HepG2 (cell line): ENCODE data around the gene IFIH1. TPM values are rescaled to one million over a fixed set of nuclear protein-coding genes. Genes with fewer than 3 reads are reported as not detected.
A peak's percentile ranks its signal among the peaks of the same experiment; 100 is the strongest.

ENCODE experiments used
- ATAC-seq: fragments of 200-7000 bp; cut with Tn5 transposase; 3 replicates; pipeline ENCODE4 v1.9.1; 2020; ENCODE audit warnings: mild to moderate bottlenecking, moderate library complexity
- BruUV-seq: library from RNA; stranded (reverse); fragments of 400-500 nt; replicated peaks from 2 replicates; lab custom pipeline; 2021; lab: Mats Ljungman, UMichigan
- CTCF ChIA-PET: fragments of 300-600 bp; formaldehyde crosslinking; extraction: SDS; loops from one replicate; lab custom pipeline; 2021; ENCODE audit warnings: low total read pairs, inconsistent platforms, low intra/inter-chr PET ratio; lab: Yijun Ruan, JAX
- POLR2A ChIA-PET: fragments of 350-600 bp; sonication (Branson Sonifier 250); formaldehyde crosslinking; loops from one replicate; lab custom pipeline; 2020; ENCODE audit warnings: antibody characterized with exemption, inconsistent platforms; lab: Yijun Ruan, JAX
- DNase-seq: peaks from one replicate; pipeline ENCODE4 v3.0.0-alpha.2; 2015; ENCODE audit warnings: low spot score
- FAIRE-seq: peaks from 3 replicates; lab custom pipeline; 2011; peaks lifted over from hg19 to GRCh38; lab: Jason Lieb, UNC
- H2AFZ ChIP-seq: one replicate; pipeline ENCODE4 v1.6.1; 2011; ENCODE audit warnings: low read length, inconsistent platforms
- H3K27ac ChIP-seq: fragments of 300-600 bp; 3 replicates; pipeline ENCODE4 v1.8.0; 2011; ENCODE audit warnings: mixed run types, mild to moderate bottlenecking, mixed read lengths, low read length, inconsistent platforms; ENCODE audit not compliant: insufficient read depth; ENCODE audit errors: extremely low read length
- H3K27me3 ChIP-seq, 2 experiments: fragments of 200-600 bp in 1 of 2; 2 replicates in 1 of 2; 3 replicates in 1 of 2; pipeline versions ENCODE4 v1.6.0 to v1.8.0; 2011; ENCODE audit warnings: low read length in 2 of 2, mild to moderate bottlenecking in 2 of 2, moderate library complexity in 2 of 2, inconsistent platforms in 1 of 2; ENCODE audit not compliant: insufficient read depth in 2 of 2, control insufficient read depth in 1 of 2
- H3K36me3 ChIP-seq, 2 experiments: fragments of 200-600 bp in 1 of 2; replicated peaks in 1 of 2; 2 replicates in 1 of 2; 3 replicates in 1 of 2; pipeline versions ENCODE4 v1.5.1 to v1.8.0; 2011; ENCODE audit warnings: low read length in 2 of 2, inconsistent platforms in 1 of 2; ENCODE audit not compliant: insufficient read depth in 2 of 2, control insufficient read depth in 1 of 2
- H3K4me1 ChIP-seq: 2 replicates; pipeline ENCODE4 v1.5.1; 2012; ENCODE audit warnings: low read length, inconsistent platforms; ENCODE audit not compliant: insufficient read depth
- H3K4me2 ChIP-seq: 2 replicates; pipeline ENCODE4 v1.6.0; 2011; ENCODE audit warnings: low read depth, low read length, inconsistent platforms
- H3K4me3 ChIP-seq, 3 experiments: fragments of 200-600 bp in 1 of 3; sonication (generic), shearing (Covaris generic) in 1 of 3; replicated peaks in 1 of 3; 2 replicates each; pipeline ENCODE4 v1.5.1; 2011 to 2016; ENCODE audit warnings: low read length in 3 of 3, inconsistent platforms in 2 of 3, low read depth in 2 of 3, mild to moderate bottlenecking in 2 of 3, control low read depth in 1 of 3, mixed read lengths in 1 of 3; ENCODE audit not compliant: insufficient read depth in 1 of 3
- H3K79me2 ChIP-seq: one replicate; pipeline ENCODE4 v1.6.1; 2011; ENCODE audit warnings: low read length, inconsistent platforms; ENCODE audit not compliant: insufficient read depth
- H3K9ac ChIP-seq: 2 replicates; pipeline ENCODE4 v1.6.0; 2011; ENCODE audit warnings: mild to moderate bottlenecking, low read depth, low read length, inconsistent platforms; ENCODE audit not compliant: insufficient read depth
- H3K9me3 ChIP-seq: 2 replicates; pipeline ENCODE4 v1.5.1; 2012; ENCODE audit warnings: mild to moderate bottlenecking, low read length
- H4K20me1 ChIP-seq: 2 replicates; pipeline ENCODE4 v1.6.0; 2011; ENCODE audit warnings: inconsistent platforms, mild to moderate bottlenecking, low read length, moderate library complexity; ENCODE audit not compliant: insufficient read depth
- DNMT1 ChIP-seq: sonication (generic); formaldehyde crosslinking; IDR thresholded peaks from 2 replicates; pipeline ENCODE4 v1.5.1; 2020; ENCODE audit warnings: mild to moderate bottlenecking, missing genetic modification reagents
- E2F5 ChIP-seq: sonication (generic); formaldehyde crosslinking; conservative IDR thresholded peaks from 2 replicates; pipeline ENCODE4 v1.4.0; 2020; ENCODE audit warnings: missing genetic modification reagents
- EEA1 ChIP-seq: sonication (generic); formaldehyde crosslinking; IDR thresholded peaks from 2 replicates; pipeline ENCODE4 v1.5.1; 2020; ENCODE audit warnings: mild to moderate bottlenecking, missing genetic modification reagents, borderline replicate concordance
- HNF1A ChIP-seq, 2 experiments: sonication (generic) in 1 of 2; formaldehyde crosslinking in 1 of 2; IDR thresholded peaks; 2 replicates each; pipeline versions ENCODE4 v1.4.0 to v1.6.1; 2016 to 2020; ENCODE audit warnings: borderline replicate concordance in 1 of 2, low read depth in 1 of 2, mild to moderate bottlenecking in 1 of 2, missing genetic modification reagents in 1 of 2
- HNRNPK ChIP-seq: fragments of 200-400 bp; formaldehyde crosslinking; IDR thresholded peaks from 2 replicates; pipeline ENCODE4 v1.6.1; 2018; ENCODE audit warnings: low read length, low read depth, moderate library complexity, mild to moderate bottlenecking; ENCODE audit not compliant: poor library complexity, severe bottlenecking
- NFAT5 ChIP-seq: sonication (generic); formaldehyde crosslinking; IDR thresholded peaks from 2 replicates; pipeline ENCODE4 v1.4.0; 2020; ENCODE audit warnings: missing genetic modification reagents
- ZBTB42 ChIP-seq: sonication (generic); formaldehyde crosslinking; IDR thresholded peaks from 2 replicates; pipeline ENCODE4 v1.5.0; 2020; ENCODE audit warnings: mild to moderate bottlenecking, missing genetic modification reagents
- ZIK1 ChIP-seq: sonication (generic); formaldehyde crosslinking; IDR thresholded peaks from 2 replicates; pipeline ENCODE4 v1.5.0; 2020; ENCODE audit warnings: mild to moderate bottlenecking, low read depth, missing genetic modification reagents, borderline replicate concordance
- ZNF572 ChIP-seq: sonication (generic); formaldehyde crosslinking; IDR thresholded peaks from 2 replicates; pipeline ENCODE4 v1.5.1; 2020; ENCODE audit warnings: mild to moderate bottlenecking, missing genetic modification reagents
- ZNF672 ChIP-seq: sonication (generic); formaldehyde crosslinking; IDR thresholded peaks from 2 replicates; pipeline ENCODE4 v1.8.1; 2022; ENCODE audit warnings: missing genetic modification reagents
- WGBS: methylation state at CpG from one replicate; pipeline ENCODE4 v1.1.6; 2017; ENCODE audit warnings: low lambda C conversion rate; 5-methylcytosine and 5-hydroxymethylcytosine counted together
- in situ Hi-C: cut with HindIII; loops from 2 replicates; pipeline ENCODE4 v1.10.0; 2017; ENCODE audit warnings: low pct_unique_long_range_greater_than_20kb; ENCODE audit not compliant: extremely low pct_ligation_motif_present
- intact Hi-C: fragments of 100-400 bp; cut with micrococcal nuclease; formaldehyde crosslinking; loops from one replicate; pipeline ENCODE4 v1.10.0; 2022; ENCODE audit not compliant: unreplicated experiment
- polyA plus RNA-seq, 8 experiments: library from polyadenylated mRNA; depleted of rRNA in 3 of 8; stranded (reverse) in 7 of 8; unstranded in 1 of 8; fragments of >200 nt; fragmentation: Illumina TruSeq in 4 of 8; extraction: Trizol in 4 of 8; gene quantifications; 2 replicates each; pipeline versions ENCODE4 v1.2.1 to v1.2.3, GENCODE V29; 2011 to 2016; ENCODE audit warnings: low read depth in 4 of 8, missing spikeins in 1 of 8, mixed read lengths in 1 of 8; ENCODE audit not compliant: insufficient read depth in 1 of 8
- total RNA-seq, 5 experiments: library from RNA; depleted of rRNA; stranded (reverse); fragments of >200 nt; fragmentation: Illumina TruSeq; extraction: Trizol; gene quantifications; 2 replicates each; pipeline ENCODE4 v1.2.3, GENCODE V29; 2016; ENCODE audit warnings: low read depth in 1 of 5

IFIH1 gene
- total and polyA plus RNA-seq, 2 of the 13 experiments (the other 11 are each of a cell fraction or from before 2014, with no cell fraction given): 1.5 to 11.5 TPM

- intact Hi-C loops (loop anchor here (1.0 to 5.0 kb wide), 2 partner anchors 26 to 238 kb away; partner anchors contain the start of gene IFIH1), in situ Hi-C loops (no loop called here)
- Histone ChIP-seq H3K27ac (peak within 1 kb of the TSS; percentile 61), H3K4me3 (peak within 1 kb of the TSS; percentile 77 to 97 (median 90)), H4K20me1 (no peaks in the 10 kb centered on the region), H2AFZ (peak within 1 kb of the TSS; percentile 95), H3K9ac (peak within 1 kb of the TSS; percentile 84), H3K27me3 (no peaks in the 10 kb centered on the region; a peak in 1 of 5 replicates), H3K36me3 (no peaks in the 10 kb centered on the region), H3K4me1 (peaks cover 22% of the 10 kb centered on the region), H3K4me2 (peak within 1 kb of the TSS; percentile 94), H3K9me3 (no peaks in the 10 kb centered on the region), H3K79me2 (peaks cover 13% of the 10 kb centered on the region)
- ChIA-PET CTCF (no interaction called here), POLR2A (interaction anchor here (1.0 to 2.3 kb wide), 3 partner anchors 9 to 231 kb away, joined by 8 to 20 read pairs (median 8); partner anchors contain the start of gene IFIH1)
- FAIRE-seq (peak; percentile 63), ATAC-seq (peak; percentile 99), DNase-seq (peak; percentile 97)
- 1% methylated on average over 44 of the region's 57 CpGs for WGBS
- no TSS peak for BruUV-seq
- no peak; the same call in 1 of the 2 replicates for TF ChIP-seq E2F5
- 0 out of 2 replicates have a peak, but pooled peaks have one; percentile 79 for TF ChIP-seq ZBTB42
- TF ChIP-seq DNMT1: peak; percentile 84; the same call in 1 of the 2 replicates
- TF ChIP-seq NFAT5 (CRISPR knock-in tag): 0 out of 2 replicates have a peak, but pooled peaks have one; percentile 63
- TF ChIP-seq HNRNPK: no peak
- TF ChIP-seq EEA1 (CRISPR knock-in tag): 0 out of 2 replicates have a peak, but pooled peaks have one; percentile 88
- no peak for TF ChIP-seq ZNF672
- 0 out of 2 replicates have a peak, but pooled peaks have one; percentile 43 for TF ChIP-seq ZIK1 (CRISPR knock-in tag)
- no peak for TF ChIP-seq ZNF572 (CRISPR knock-in tag)
- TF ChIP-seq HNF1A (IDR thresholded peaks at IDR 0.05; ENCODE audit: low read depth): no peak
- TF ChIP-seq HNF1A (CRISPR knock-in tag; IDR thresholded peaks at IDR 0.05; ENCODE audit: borderline replicate concordance): peak; percentile 27; the same call in 1 of the 2 replicates
Measured at GRCh38 chr2:162343824-162344616, 25.5 kb upstream of the IFIH1 start, which contains the start of gene GCA. TSS of gene GCA (plus strand) at chr2:162344132. CDS start at chr2:162344249, 117 bp downstream.
